H1 (cell line): Measurements from ENCODE around the gene HARS1. TPM values are rescaled to one million over a fixed set of nuclear protein-coding genes. Genes with fewer than 3 reads are reported as not detected.
A peak's percentile ranks its signal among the peaks of the same experiment; 100 is the strongest.
"Not testable (repeated sequence)": the region's sequence is repeated elsewhere in the genome, so short reads cannot be mapped to it uniquely, and the experiment has no call there.

Experiments used
- CTCF ChIA-PET: fragments of 300-600 bp; sonication (Branson Sonifier 250); formaldehyde crosslinking; loops from one replicate; lab custom pipeline; 2021; ENCODE audit not compliant: partially characterized antibody; lab: Charles Lee
- POLR2A ChIA-PET: fragments of 300-600 bp; sonication (Branson Sonifier 250); formaldehyde crosslinking; loops from one replicate; lab custom pipeline; 2021; ENCODE audit warnings: inconsistent platforms; ENCODE audit not compliant: partially characterized antibody; lab: Charles Lee
- DNase-seq, 2 experiments: peaks; one replicate each; pipeline versions ENCODE4 v3.0.0 to v3.0.0-alpha.2; 2010 to 2022; ENCODE audit warnings: low spot score in 2 of 2, low read depth in 1 of 2, mixed read lengths in 1 of 2
- FAIRE-seq: peaks from 2 replicates; lab custom pipeline; 2011; peaks lifted over from hg19 to GRCh38; lab: Jason Lieb, UNC
- H2AFZ ChIP-seq: 2 replicates; pipeline ENCODE4 v1.8.1; 2012; ENCODE audit warnings: low read length, inconsistent platforms
- H2AK5ac ChIP-seq: 2 replicates; pipeline ENCODE4 v1.6.1; 2013; ENCODE audit warnings: low read depth, low read length
- H2BK120ac ChIP-seq: replicated peaks from 2 replicates; pipeline ENCODE3; 2013; ENCODE audit warnings: low read depth, low read length, inconsistent platforms
- H2BK12ac ChIP-seq: 2 replicates; pipeline ENCODE4 v1.6.1; 2013; ENCODE audit warnings: low read depth, low read length
- H2BK15ac ChIP-seq: 2 replicates; pipeline ENCODE4 v1.6.1; 2013; ENCODE audit warnings: low read length
- H2BK20ac ChIP-seq: 2 replicates; pipeline ENCODE4 v1.6.1; 2013; ENCODE audit warnings: low read length
- H2BK5ac ChIP-seq: 2 replicates; pipeline ENCODE4 v1.6.1; 2013; ENCODE audit warnings: low read depth, low read length
- H3K14ac ChIP-seq: 2 replicates; pipeline ENCODE4 v1.6.1; 2013; ENCODE audit warnings: inconsistent platforms; ENCODE audit not compliant: insufficient read length
- H3K18ac ChIP-seq: 2 replicates; pipeline ENCODE4 v1.6.1; 2013; ENCODE audit warnings: low read length; ENCODE audit errors: extremely low read depth
- H3K23ac ChIP-seq: 2 replicates; pipeline ENCODE4 v1.6.1; 2013; ENCODE audit warnings: inconsistent platforms; ENCODE audit not compliant: insufficient read length
- H3K23me2 ChIP-seq: 2 replicates; pipeline ENCODE4 v1.6.1; 2013; ENCODE audit warnings: low read depth, low read length
- H3K27ac ChIP-seq: 2 replicates; pipeline ENCODE4 v1.6.1; 2011; ENCODE audit warnings: low read depth, low read length, inconsistent platforms
- H3K27me3 ChIP-seq, 4 experiments: replicated peaks in 1 of 4; 1 replicate in 1 of 4; 2 replicates in 3 of 4; pipeline versions ENCODE4 v1.6.1 to v1.8.1; 2011 to 2013; ENCODE audit warnings: low read length in 3 of 4, mild to moderate bottlenecking in 3 of 4, inconsistent platforms in 2 of 4, mixed read lengths in 2 of 4, moderate library complexity in 1 of 4; ENCODE audit not compliant: control insufficient read depth in 3 of 4, insufficient read depth in 3 of 4; ENCODE audit errors: extremely low read depth in 1 of 4
- H3K36me3 ChIP-seq, 4 experiments: 2 replicates each; pipeline versions ENCODE4 v1.6.1 to v1.8.1; 2011 to 2013; ENCODE audit warnings: mild to moderate bottlenecking in 4 of 4, low read length in 3 of 4, moderate library complexity in 2 of 4, control low read depth in 1 of 4, inconsistent platforms in 1 of 4; ENCODE audit not compliant: insufficient read depth in 4 of 4, control insufficient read depth in 2 of 4
- H3K4ac ChIP-seq: replicated peaks from 2 replicates; pipeline ENCODE3; 2013; ENCODE audit warnings: low read length, low read depth, mixed read lengths, inconsistent platforms; ENCODE audit not compliant: insufficient read length
- H3K4me1 ChIP-seq, 4 experiments: replicated peaks in 1 of 4; 1 replicate in 1 of 4; 2 replicates in 3 of 4; pipeline versions ENCODE4 v1.6.1 to v1.8.1; 2011 to 2013; ENCODE audit warnings: low read length in 3 of 4, inconsistent platforms in 2 of 4, mixed read lengths in 1 of 4; ENCODE audit not compliant: insufficient read depth in 4 of 4, control insufficient read depth in 3 of 4
- H3K4me2 ChIP-seq, 2 experiments: 2 replicates each; pipeline versions ENCODE4 v1.6.1 to v1.8.1; 2011 to 2013; ENCODE audit warnings: low read depth in 2 of 2, low read length in 2 of 2, control low read depth in 1 of 2, inconsistent platforms in 1 of 2, mild to moderate bottlenecking in 1 of 2; ENCODE audit not compliant: insufficient read depth in 1 of 2
- H3K4me3 ChIP-seq, 4 experiments: fragments of 200-600, 300-600 bp in 1 of 4; sonication (generic), shearing (Covaris generic), sonication (Bioruptor Twin) in 1 of 4; 2 replicates each; pipeline versions ENCODE4 v1.5.1 to v1.8.1; 2011 to 2016; ENCODE audit warnings: low read length in 4 of 4, low read depth in 3 of 4, control low read depth in 2 of 4, inconsistent platforms in 2 of 4, mild to moderate bottlenecking in 2 of 4, mixed read lengths in 1 of 4, moderate library complexity in 1 of 4; ENCODE audit not compliant: insufficient read depth in 2 of 4; ENCODE audit errors: extremely low read depth in 1 of 4
- H3K56ac ChIP-seq: replicated peaks from 2 replicates; pipeline ENCODE3; 2013; ENCODE audit warnings: low read depth, mild to moderate bottlenecking, mixed read lengths, low read length, inconsistent platforms; ENCODE audit not compliant: insufficient read length
- H3K79me1 ChIP-seq: 2 replicates; pipeline ENCODE4 v1.6.1; 2013; ENCODE audit warnings: low read depth, low read length, control low read depth
- H3K79me2 ChIP-seq, 2 experiments: 2 replicates each; pipeline versions ENCODE4 v1.6.1 to v1.8.1; 2012 to 2013; ENCODE audit warnings: low read length in 2 of 2, mild to moderate bottlenecking in 2 of 2, inconsistent platforms in 1 of 2; ENCODE audit not compliant: insufficient read depth in 2 of 2, control insufficient read depth in 1 of 2
- H3K9ac ChIP-seq, 4 experiments: replicated peaks in 1 of 4; 1 replicate in 1 of 4; 2 replicates in 3 of 4; pipeline versions ENCODE4 v1.6.1 to v1.8.1; 2011 to 2013; ENCODE audit warnings: low read depth in 3 of 4, low read length in 3 of 4, control low read depth in 2 of 4, mild to moderate bottlenecking in 2 of 4, moderate library complexity in 2 of 4, inconsistent platforms in 1 of 4; ENCODE audit errors: extremely low read depth in 1 of 4
- H3K9me3 ChIP-seq, 2 experiments: 2 replicates each; pipeline versions ENCODE4 v1.6.1 to v1.8.1; 2012 to 2013; ENCODE audit warnings: mild to moderate bottlenecking in 2 of 2, moderate library complexity in 2 of 2, control low read depth in 1 of 2, inconsistent platforms in 1 of 2, low read depth in 1 of 2, low read length in 1 of 2, mixed read lengths in 1 of 2; ENCODE audit not compliant: insufficient read depth in 2 of 2
- H4K20me1 ChIP-seq, 2 experiments: replicated peaks in 1 of 2; 2 replicates each; pipeline versions ENCODE3 to v1.8.1; 2011 to 2013; ENCODE audit warnings: inconsistent platforms in 2 of 2, low read length in 2 of 2, mild to moderate bottlenecking in 1 of 2; ENCODE audit not compliant: insufficient read depth in 2 of 2, control insufficient read depth in 1 of 2
- H4K5ac ChIP-seq: 2 replicates; pipeline ENCODE4 v1.6.1; 2013; ENCODE audit warnings: low read length, low read depth, mixed read lengths, inconsistent platforms; ENCODE audit not compliant: insufficient read length
- H4K8ac ChIP-seq: 2 replicates; pipeline ENCODE4 v1.8.0; 2013; ENCODE audit warnings: mild to moderate bottlenecking, moderate library complexity, low read length, inconsistent platforms; ENCODE audit not compliant: insufficient read depth; ENCODE audit errors: extremely low read depth
- H4K91ac ChIP-seq: replicated peaks from 2 replicates; pipeline ENCODE3; 2013; ENCODE audit warnings: low read length, mixed read lengths, inconsistent platforms; ENCODE audit not compliant: insufficient read length
- BACH1 ChIP-seq: IDR thresholded peaks from 2 replicates; pipeline ENCODE4 v1.6.1; 2012; ENCODE audit warnings: low read length, improper control_type of control experiment
- BCL11A ChIP-seq, 2 experiments: IDR thresholded peaks; one replicate each; pipeline ENCODE4 v1.6.1; 2011; ENCODE audit warnings: low read depth in 2 of 2, low read length in 2 of 2, mild to moderate bottlenecking in 2 of 2
- CEBPB ChIP-seq: IDR thresholded peaks from 2 replicates; pipeline ENCODE4 v1.6.1; 2012; ENCODE audit warnings: low read depth, low read length
- CREB1 ChIP-seq: IDR thresholded peaks from 2 replicates; pipeline ENCODE4 v1.6.1; 2012; ENCODE audit warnings: inconsistent platforms
- SIN3A ChIP-seq, 2 experiments: IDR thresholded peaks in 1 of 2; conservative IDR thresholded peaks in 1 of 2; 2 replicates each; pipeline ENCODE4 v1.6.1; 2011 to 2012; ENCODE audit warnings: low read length in 2 of 2, improper control_type of control experiment in 1 of 2, low read depth in 1 of 2, mild to moderate bottlenecking in 1 of 2
- WGBS, 2 experiments: shearing (Covaris generic) in 1 of 2; methylation state at CpG; one replicate each; pipeline versions ENCODE4 v1.1.6 to v1.1.7; 2013 to 2015; ENCODE audit warnings: low lambda C conversion rate in 2 of 2, mixed read lengths in 2 of 2, inconsistent platforms in 1 of 2, low coverage in 1 of 2, missing lambda C conversion rate in 1 of 2; ENCODE audit not compliant: insufficient replicate concordance in 2 of 2, insufficient coverage in 1 of 2, insufficient read length in 1 of 2; ENCODE audit errors: extremely low coverage in 1 of 2, missing lambda C conversion rate in 1 of 2; 5-methylcytosine and 5-hydroxymethylcytosine counted together
- polyA plus RNA-seq, 7 experiments: library from polyadenylated mRNA; depleted of rRNA in 3 of 7; stranded (reverse) in 5 of 7; unstranded in 2 of 7; fragments of >200 nt in 5 of 7; fragments of 200-250 nt in 2 of 7; gene quantifications; 1 replicate in 5 of 7; 2 replicates in 1 of 7; 4 replicates in 1 of 7; pipeline versions ENCODE4 v1.2.1 to v1.2.3, GENCODE V29; 2011 to 2013; ENCODE audit warnings: missing spikeins in 2 of 7, mixed read lengths in 2 of 7
- total RNA-seq: library from RNA; stranded (reverse); fragmentation: NEBNext Ultra II Directional; extraction: Animal tissue kit (Norgen Biotek cat#: 25700); gene quantifications from 2 replicates; pipeline ENCODE4 v1.2.1, GENCODE V29; 2021
- TF ChIP-seq, protein P1 (sequence below): IDR thresholded peaks from 2 replicates; pipeline ENCODE4 v1.6.1; 2011; ENCODE audit warnings: low read length, improper control_type of control experiment

The HARS1 gene
- total and polyA plus RNA-seq, 2 of the 8 experiments (the other 6 are each of a cell fraction or from before 2014, with no cell fraction given), result 27.8 to 56.8 TPM

DNA sequence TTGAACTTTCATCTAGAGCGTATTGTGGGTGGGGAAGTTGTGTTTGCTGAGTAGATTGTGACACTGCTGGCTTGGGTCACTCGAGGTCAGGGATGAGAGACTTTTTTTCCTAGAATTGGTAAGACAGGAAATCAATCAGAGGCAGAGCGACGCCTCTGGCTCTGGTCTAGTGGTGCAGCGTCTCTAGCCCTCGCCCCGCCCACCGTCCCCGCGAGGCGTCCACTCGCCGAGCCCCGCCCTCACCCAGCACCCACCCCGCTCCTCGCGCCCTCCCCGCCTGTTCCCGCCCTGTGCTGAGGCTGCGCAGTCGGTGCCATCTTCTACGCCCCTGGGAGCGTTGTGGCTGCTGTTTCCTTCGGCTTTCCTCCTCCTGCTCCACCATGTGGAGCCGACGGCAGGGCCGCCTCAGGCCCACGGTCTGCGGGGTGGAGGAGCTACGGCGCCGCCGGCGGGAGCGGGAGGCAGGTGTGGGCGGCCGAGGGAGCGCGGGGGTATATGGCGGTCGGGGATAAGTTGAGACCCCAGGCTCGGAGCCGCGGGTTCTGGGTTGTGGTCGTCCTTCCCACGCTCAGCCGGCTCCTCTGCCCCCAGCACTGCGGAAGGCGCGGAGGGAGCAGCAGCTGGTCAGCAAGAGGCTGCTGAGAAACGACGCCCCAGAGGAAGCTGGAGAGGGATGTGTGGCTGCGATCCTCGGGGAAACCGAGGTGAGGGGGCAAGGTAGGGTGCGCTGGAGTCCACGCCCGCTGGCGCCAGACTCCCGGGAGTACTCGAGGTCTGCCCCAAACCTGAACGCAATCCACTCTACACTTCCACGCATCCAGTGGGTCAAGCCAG is 51.8 kb downstream of the HARS1 start, which contains the start of gene TMCO6 (continued):
- TF ChIP-seq, protein P1, sequence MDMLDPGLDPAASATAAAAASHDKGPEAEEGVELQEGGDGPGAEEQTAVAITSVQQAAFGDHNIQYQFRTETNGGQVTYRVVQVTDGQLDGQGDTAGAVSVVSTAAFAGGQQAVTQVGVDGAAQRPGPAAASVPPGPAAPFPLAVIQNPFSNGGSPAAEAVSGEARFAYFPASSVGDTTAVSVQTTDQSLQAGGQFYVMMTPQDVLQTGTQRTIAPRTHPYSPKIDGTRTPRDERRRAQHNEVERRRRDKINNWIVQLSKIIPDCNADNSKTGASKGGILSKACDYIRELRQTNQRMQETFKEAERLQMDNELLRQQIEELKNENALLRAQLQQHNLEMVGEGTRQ, result no peak
- TF ChIP-seq CEBPB, result no peak
- no peak; a peak in 1 of 4 replicates for TF ChIP-seq SIN3A (conservative IDR thresholded peaks at IDR 0.05 in 1 of 2, IDR thresholded peaks at IDR 0.05 in 1 of 2; ENCODE audit: low read depth in 1 of 2, low read length in 2 of 2)
- no peak for TF ChIP-seq BCL11A (IDR thresholded peaks at IDR 0.05; ENCODE audit: low read depth in 2 of 2, low read length in 2 of 2)
- TF ChIP-seq BACH1, result peak; percentile 63; the same call in 1 of the 2 replicates
- 0 out of 2 replicates have a peak, but pooled peaks have one; percentile 31 for TF ChIP-seq CREB1

DNA sequence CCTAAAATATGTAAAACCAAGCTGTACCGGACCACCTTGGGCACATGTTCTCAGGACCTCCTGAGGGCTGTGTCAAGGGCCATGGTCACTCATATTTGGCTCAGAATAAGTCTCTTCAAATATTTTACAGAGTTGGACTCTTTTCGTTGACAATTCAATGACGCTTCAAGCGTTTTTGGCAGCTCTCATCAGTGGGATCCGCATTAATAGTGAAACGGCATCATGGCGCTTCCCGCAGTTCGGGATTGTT is 52.3 kb downstream of the HARS1 start:
- H3K4ac ChIP-seq, H3K14ac ChIP-seq, H3K4me1 ChIP-seq, H3K79me1 ChIP-seq, H2BK20ac ChIP-seq, H4K91ac ChIP-seq, H3K18ac ChIP-seq, FAIRE-seq, H4K20me1 ChIP-seq, H3K23me2 ChIP-seq, H3K9ac ChIP-seq, H3K23ac ChIP-seq, H3K9me3 ChIP-seq, DNase-seq, H2BK5ac ChIP-seq, H3K56ac ChIP-seq, H3K27ac ChIP-seq, H3K79me2 ChIP-seq, H3K27me3 ChIP-seq, H2AK5ac ChIP-seq, H2BK15ac ChIP-seq, H2BK120ac ChIP-seq: not testable (repeated sequence)
- Histone ChIP-seq H3K36me3 (peaks cover 4 to 21% (median 11%) of the 10 kb centered on the region in 4 experiments; a peak in 7 of 8 replicates), H3K4me2 (peak overlapping the region; percentile 85 to 100), H2BK12ac (0 out of 2 replicates have a peak overlapping the region, but pooled peaks have one; percentile 27), H3K4me3 (peak overlapping the region; percentile 32 to 88 (median 85); a peak in 6 of 8 replicates), H4K8ac (0 out of 2 replicates have a peak overlapping the region, but pooled peaks have one; percentile 83), H2AFZ (peak overlapping the region; percentile 96), H4K5ac (peak overlapping the region; percentile 83)
- 72% methylated on average over 9 of the region's 9 CpGs; no CpG with 5 or more reads in 1 of the 2 experiments for WGBS, 2 experiments
- ChIA-PET CTCF (interaction anchor here (0.7 to 2.7 kb wide), 14 partner anchors 9 to 254 kb away, joined by 3 to 8 read pairs (median 3); partner anchors contain the start of genes HARS1, IK and NDUFA2), POLR2A (interaction anchor here (0.8 to 2.7 kb wide), 8 partner anchors 9 to 92 kb away, joined by 3 to 27 read pairs (median 6); partner anchors contain the start of genes EIF4EBP3, IK, NDUFA2 and SRA1)
